Progenitor cell of endocrine pancreas (in vitro differentiated cells): Measurements from ENCODE around the gene PSPH. TPM values are rescaled to one million over a fixed set of nuclear protein-coding genes. Genes with fewer than 3 reads are reported as not detected.
"Not testable (repeated sequence)": the region's sequence is repeated elsewhere in the genome, so short reads cannot be mapped to it uniquely, and the experiment has no call there.

Experiments used
- DNase-seq: peaks from one replicate; pipeline ENCODE4 v3.0.0; 2021; ENCODE audit warnings: low spot score; ENCODE audit not compliant: unreplicated experiment
- H3K27ac Mint-ChIP-seq: 2 replicates; pipeline ENCODE4 v1.8.0; 2021; ENCODE audit warnings: mild to moderate bottlenecking, moderate library complexity, mixed read lengths
- H3K27me3 Mint-ChIP-seq: 2 replicates; pipeline ENCODE4 v1.8.0; 2021; ENCODE audit warnings: mixed read lengths
- H3K36me3 Mint-ChIP-seq: 2 replicates; pipeline ENCODE4 v1.8.0; 2022; ENCODE audit warnings: mixed read lengths; ENCODE audit not compliant: insufficient read depth
- H3K4me1 Mint-ChIP-seq: 2 replicates; pipeline ENCODE4 v1.8.0; 2021; ENCODE audit warnings: low read depth, mixed read lengths
- H3K4me3 Mint-ChIP-seq: 2 replicates; pipeline ENCODE4 v1.8.0; 2021; ENCODE audit warnings: low read depth, mild to moderate bottlenecking, moderate library complexity, mixed read lengths
- H3K9me3 Mint-ChIP-seq: 2 replicates; pipeline ENCODE4 v1.8.0; 2021; ENCODE audit warnings: low read depth, mixed read lengths
- CTCF ChIP-seq: fragments of 200-600 bp; sonication (generic); IDR thresholded peaks from one replicate; pipeline ENCODE4 v1.5.0; 2021; ENCODE audit warnings: antibody characterized with exemption, mild to moderate bottlenecking; ENCODE audit not compliant: unreplicated experiment
- total RNA-seq: library from RNA; stranded (reverse); gene quantifications from 2 replicates; pipeline ENCODE4 v1.2.1, GENCODE V29; 2021

Gene PSPH
- total RNA-seq, 1 donor from 2014 or later, result 36.6 TPM

GRCh38 chr7:56033671-56034432 is 17.4 kb downstream of the PSPH start:
- no peaks in the 10 kb centered on the region for H3K27me3 Mint-ChIP-seq
- peaks cover 16% of the 10 kb centered on the region for H3K4me1 Mint-ChIP-seq
- peak overlapping the region; percentile 89 for H3K27ac Mint-ChIP-seq
- H3K36me3 Mint-ChIP-seq, result peaks cover 12% of the 10 kb centered on the region
- DNase-seq, result peak; percentile 64
- no peaks in the 10 kb centered on the region for H3K9me3 Mint-ChIP-seq
- peak; percentile 55 for TF ChIP-seq CTCF
- peak overlapping the region; percentile 81 for H3K4me3 Mint-ChIP-seq

- not testable (repeated sequence) for H3K27ac Mint-ChIP-seq, H3K9me3 Mint-ChIP-seq, DNase-seq, H3K27me3 Mint-ChIP-seq
- peaks cover 12% of the 10 kb centered on the region for H3K36me3 Mint-ChIP-seq
- H3K4me1 Mint-ChIP-seq, result peaks cover 16% of the 10 kb centered on the region
- H3K4me3 Mint-ChIP-seq, result peak overlapping the region; percentile 48
These were observed 18.7 kb downstream of the PSPH start for GRCh38 chr7:56032578-56032977.

DNA sequence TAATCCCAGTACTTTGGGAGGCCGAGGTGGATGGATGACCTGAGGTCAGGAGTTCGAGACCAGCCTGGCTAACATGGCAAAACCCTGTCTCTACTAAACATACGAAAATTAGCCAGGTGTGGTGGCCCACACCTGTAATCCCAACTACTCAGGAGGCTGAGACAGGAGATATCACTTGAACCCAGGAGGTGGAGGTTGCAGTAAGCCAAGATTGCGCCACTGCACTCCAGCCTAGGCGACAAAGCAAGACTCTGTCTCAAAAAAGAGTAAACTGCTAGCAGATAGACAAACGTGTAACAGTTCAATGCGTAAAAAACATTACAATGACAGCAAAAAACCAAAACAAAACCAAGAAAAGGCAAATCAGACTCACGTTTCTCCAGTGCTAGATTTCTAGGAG is 19.7 kb downstream of the PSPH start:
- H3K27ac Mint-ChIP-seq, H3K9me3 Mint-ChIP-seq, H3K4me3 Mint-ChIP-seq, DNase-seq, H3K27me3 Mint-ChIP-seq: not testable (repeated sequence)
- Mint-ChIP-seq H3K4me1 (peaks cover 16% of the 10 kb centered on the region), H3K36me3 (peaks cover 14% of the 10 kb centered on the region)

- Mint-ChIP-seq H3K4me1 (peaks cover 16% of the 10 kb centered on the region), H3K27me3 (no peaks in the 10 kb centered on the region), H3K36me3 (peaks cover 16% of the 10 kb centered on the region), H3K4me3 (no peak overlapping the region), H3K27ac (peak overlapping the region; percentile 24), H3K9me3 (no peaks in the 10 kb centered on the region)
- DNase-seq, result no peak
- TF ChIP-seq CTCF, result no peak
These were observed 20.9 kb downstream of the PSPH start for GRCh38 chr7:56030340-56030739.

- Mint-ChIP-seq H3K9me3 (no peaks in the 10 kb centered on the region), H3K4me3 (no peak overlapping the region), H3K27me3 (no peaks in the 10 kb centered on the region), H3K36me3 (peaks cover 20% of the 10 kb centered on the region), H3K27ac (peak overlapping the region; percentile 79), H3K4me1 (peaks cover 16% of the 10 kb centered on the region)
- no peak for DNase-seq
- TF ChIP-seq CTCF, result no peak
These were observed 22.2 kb downstream of the PSPH start for GRCh38 chr7:56028942-56029630.

DNA sequence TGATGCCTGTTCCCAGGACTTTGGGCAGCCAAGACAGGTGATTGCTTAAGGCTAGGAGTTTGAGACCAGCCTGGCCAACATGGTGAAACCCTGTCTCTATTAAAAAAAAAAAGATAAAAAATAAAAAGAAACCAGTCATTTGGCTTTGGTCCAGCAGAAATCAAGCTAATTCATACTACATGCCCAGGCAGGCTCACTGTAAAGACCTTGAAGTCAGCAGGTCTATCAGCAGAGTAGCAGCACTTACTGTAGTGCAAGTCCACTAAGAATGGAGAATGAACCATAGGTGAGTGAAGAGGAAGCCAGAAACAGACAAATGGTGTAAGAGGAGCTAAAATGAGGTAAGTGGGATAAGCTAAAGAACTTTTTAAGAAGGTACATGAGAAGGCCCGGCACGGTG is 24.7 kb downstream of the PSPH start:
- no peaks in the 10 kb centered on the region for H3K27me3 Mint-ChIP-seq
- H3K36me3 Mint-ChIP-seq, result peaks cover 19% of the 10 kb centered on the region
- H3K9me3 Mint-ChIP-seq, result no peaks in the 10 kb centered on the region
- no peak overlapping the region for H3K4me3 Mint-ChIP-seq
- no peak for DNase-seq
- peaks cover 9% of the 10 kb centered on the region for H3K4me1 Mint-ChIP-seq
- TF ChIP-seq CTCF, result no peak
- H3K27ac Mint-ChIP-seq, result no peak overlapping the region
